Esophagus squamous epithelium (tissue), 4 donors: ENCODE results near the gene LDLRAD3.

Experiments
- CTCF ChIP-seq, 6 experiments: fragments of 450-650 bp in 4 of 6; fragments of 200-600 bp in 2 of 6; sonication (generic) in 2 of 6; IDR thresholded peaks; one replicate each; pipeline ENCODE4 v1.5.1; 2016 to 2019; ENCODE audit warnings: antibody characterized with exemption in 6 of 6, mild to moderate bottlenecking in 4 of 6, moderate library complexity in 4 of 6
- POLR2A ChIP-seq, 4 donors: fragments of 450-650 bp; IDR thresholded peaks; one replicate each; pipeline ENCODE4 v1.6.1; 2017; ENCODE audit warnings: antibody characterized with exemption in 4 of 4, mild to moderate bottlenecking in 4 of 4, moderate library complexity in 3 of 4

DNA sequence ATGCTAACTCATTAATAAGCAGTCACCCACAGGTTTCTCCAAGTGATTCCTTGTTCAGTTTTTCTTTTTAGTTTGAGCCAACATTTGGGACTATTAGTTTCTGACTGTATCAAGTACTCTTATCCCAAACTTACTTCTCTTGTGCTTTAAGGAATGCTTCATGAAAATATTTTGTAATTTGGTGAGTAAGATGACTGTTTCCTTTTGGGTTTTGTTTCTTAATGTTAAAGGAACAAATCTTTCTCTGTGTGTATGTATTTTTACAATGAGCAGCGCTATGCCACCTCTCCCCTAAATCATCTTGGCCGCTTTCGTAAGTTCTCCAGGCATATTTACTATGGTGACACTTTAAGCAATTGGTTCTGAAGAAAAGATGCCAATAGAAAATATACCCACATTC, 72.4 kb downstream of the LDLRAD3 start:
- TF ChIP-seq CTCF (IDR thresholded peaks at IDR 0.05) (no peak), POLR2A (IDR thresholded peaks at IDR 0.05) (no peak)
